Activated naive CD8-positive, alpha-beta T cell treated with anti-CD3 and anti-CD28 coated beads for 36 hours (primary cell): ENCODE results near the gene GOLGA1. TPM values are rescaled to one million over a fixed set of nuclear protein-coding genes. Genes with fewer than 3 reads are reported as not detected.
"Not testable (repeated sequence)": the region's sequence is repeated elsewhere in the genome, so short reads cannot be mapped to it uniquely, and the experiment has no call there.

Experiments used
- DNase-seq: peaks from one replicate; pipeline ENCODE4 v3.0.0; 2021
- H3K27ac Mint-ChIP-seq: one replicate; pipeline ENCODE4 v1.8.0; 2022; ENCODE audit warnings: mild to moderate bottlenecking, moderate library complexity, mixed read lengths
- H3K27me3 Mint-ChIP-seq: one replicate; pipeline ENCODE4 v1.8.0; 2022; ENCODE audit warnings: mild to moderate bottlenecking, mixed read lengths
- H3K36me3 Mint-ChIP-seq: one replicate; pipeline ENCODE4 v1.8.0; 2021; ENCODE audit warnings: mild to moderate bottlenecking, mixed read lengths
- H3K4me1 Mint-ChIP-seq: one replicate; pipeline ENCODE4 v1.8.0; 2021; ENCODE audit warnings: mixed read lengths
- H3K4me3 Mint-ChIP-seq: one replicate; pipeline ENCODE4 v1.8.0; 2022; ENCODE audit warnings: mild to moderate bottlenecking, moderate library complexity, mixed read lengths
- H3K9me3 Mint-ChIP-seq: one replicate; pipeline ENCODE4 v1.8.0; 2022; ENCODE audit warnings: mixed read lengths
- total RNA-seq, 2 experiments: library from RNA; stranded (reverse); gene quantifications; one replicate each; pipeline ENCODE4 v1.2.3, GENCODE V29; 2021

Gene GOLGA1
- total RNA-seq, 2 experiments from 2014 or later = 12.0 to 14.3 TPM

- not testable (repeated sequence) for DNase-seq, H3K27ac Mint-ChIP-seq, H3K4me1 Mint-ChIP-seq, H3K4me3 Mint-ChIP-seq, H3K9me3 Mint-ChIP-seq, H3K36me3 Mint-ChIP-seq
- peaks cover 23% of the 10 kb centered on the region for H3K27me3 Mint-ChIP-seq
These were observed 94.4 kb downstream of the GOLGA1 start for GRCh38 chr9:124846467-124846866.

GRCh38 chr9:124844291-124844690, 96.6 kb downstream of the GOLGA1 start:
- Mint-ChIP-seq H3K27ac (no peak overlapping the region), H3K4me3 (no peak overlapping the region), H3K27me3 (peaks cover 26% of the 10 kb centered on the region), H3K9me3 (no peaks in the 10 kb centered on the region), H3K4me1 (no peaks in the 10 kb centered on the region), H3K36me3 (no peaks in the 10 kb centered on the region)
- DNase-seq = no peak

- no peak overlapping the region for H3K4me3 Mint-ChIP-seq
- H3K4me1 Mint-ChIP-seq = no peaks in the 10 kb centered on the region
- H3K36me3 Mint-ChIP-seq = no peaks in the 10 kb centered on the region
- peaks cover 24% of the 10 kb centered on the region for H3K27me3 Mint-ChIP-seq
- no peaks in the 10 kb centered on the region for H3K9me3 Mint-ChIP-seq
- H3K27ac Mint-ChIP-seq = no peak overlapping the region
- no peak for DNase-seq
These were observed 97.3 kb downstream of the GOLGA1 start for GRCh38 chr9:124843456-124844034.

DNA sequence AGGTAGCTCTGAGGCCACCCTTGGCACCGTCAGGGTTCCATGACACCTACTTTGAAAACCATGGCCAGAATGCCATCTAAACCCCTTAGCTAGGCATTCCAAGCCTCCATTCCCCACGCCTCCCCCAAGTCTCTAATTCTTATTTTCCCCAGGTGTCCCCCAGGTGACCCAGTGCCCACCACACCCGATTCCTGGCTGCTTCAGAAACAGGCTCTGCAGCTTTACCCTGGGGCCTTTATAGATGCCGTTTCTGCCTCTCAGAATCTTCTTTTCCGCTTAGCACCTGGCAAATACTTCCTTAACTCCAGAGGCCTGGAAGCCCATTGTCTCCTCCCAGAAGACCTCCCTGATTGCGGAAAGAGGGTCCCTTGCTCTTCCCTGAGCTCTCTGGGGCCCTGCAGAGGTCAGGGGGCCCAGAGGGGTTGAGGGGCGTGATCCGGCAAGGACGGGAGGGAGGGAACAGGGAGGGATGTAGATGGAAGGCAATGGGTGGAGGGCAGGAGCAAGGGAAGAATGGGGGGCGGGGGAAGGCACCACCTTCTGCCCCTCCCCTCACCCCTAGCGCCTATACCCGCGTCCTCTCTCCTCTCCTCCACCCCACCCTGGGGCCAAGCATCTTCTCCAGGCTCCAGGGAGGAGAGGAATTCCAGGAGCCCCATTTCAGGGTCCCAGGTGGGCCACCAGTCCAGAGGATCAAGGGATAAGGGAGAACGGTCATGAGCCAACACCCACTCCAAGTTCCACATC, 99.6 kb downstream of the GOLGA1 start:
- Mint-ChIP-seq H3K9me3 (no peaks in the 10 kb centered on the region), H3K27ac (no peak overlapping the region), H3K4me3 (no peak overlapping the region), H3K36me3 (no peaks in the 10 kb centered on the region), H3K27me3 (peaks cover 33% of the 10 kb centered on the region), H3K4me1 (no peaks in the 10 kb centered on the region)
- no peak for DNase-seq

- Mint-ChIP-seq H3K4me1 (no peaks in the 10 kb centered on the region), H3K4me3 (no peak overlapping the region), H3K27me3 (peaks cover 39% of the 10 kb centered on the region), H3K9me3 (no peaks in the 10 kb centered on the region), H3K27ac (no peak overlapping the region), H3K36me3 (no peaks in the 10 kb centered on the region)
- no peak for DNase-seq
These were observed 100.5 kb downstream of the GOLGA1 start for GRCh38 chr9:124840300-124840833.

- Mint-ChIP-seq H3K4me3 (no peak overlapping the region), H3K36me3 (no peaks in the 10 kb centered on the region), H3K9me3 (no peaks in the 10 kb centered on the region), H3K4me1 (no peaks in the 10 kb centered on the region), H3K27me3 (peaks cover 40% of the 10 kb centered on the region), H3K27ac (no peak overlapping the region)
- no peak for DNase-seq
These were observed 101.1 kb downstream of the GOLGA1 start for GRCh38 chr9:124839612-124840299.

DNA sequence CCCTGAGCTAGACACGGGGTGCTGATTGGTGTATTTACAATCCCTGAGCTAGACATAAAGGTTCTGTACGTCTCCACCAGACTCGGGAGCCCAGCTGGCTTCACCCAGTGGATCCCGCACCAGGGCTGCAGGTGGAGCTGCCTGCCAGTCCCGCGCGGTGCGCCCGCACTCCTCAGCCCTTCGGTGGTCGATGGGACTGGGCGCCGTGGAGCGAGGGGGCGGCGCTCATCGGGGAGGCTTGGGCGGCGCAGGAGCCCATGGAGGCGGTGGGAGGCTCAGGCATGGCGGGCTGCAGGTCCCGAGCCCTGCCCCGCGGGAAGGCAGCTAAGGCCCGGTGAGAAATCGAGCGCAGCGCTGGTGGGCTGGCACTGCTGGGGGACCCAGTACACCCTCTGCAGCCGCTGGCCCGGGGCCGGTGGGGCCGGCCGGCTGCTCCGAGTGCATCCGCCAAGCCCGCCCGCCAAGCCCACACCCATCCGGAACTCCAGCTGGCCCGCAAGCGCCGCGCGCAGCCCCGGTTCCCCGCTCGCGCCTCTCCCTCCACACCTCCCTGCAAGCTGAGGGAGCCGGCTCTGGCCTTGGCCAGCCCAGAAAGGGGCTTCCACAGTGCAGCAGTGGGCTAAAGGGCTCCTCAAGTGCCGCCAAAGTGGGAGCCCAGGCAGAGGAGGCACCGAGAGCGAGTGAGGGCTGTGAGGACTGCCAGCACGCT, 102.2 kb downstream of the GOLGA1 start:
- not testable (repeated sequence) for DNase-seq, H3K9me3 Mint-ChIP-seq, H3K27ac Mint-ChIP-seq, H3K36me3 Mint-ChIP-seq, H3K4me1 Mint-ChIP-seq, H3K4me3 Mint-ChIP-seq
- H3K27me3 Mint-ChIP-seq = peaks cover 44% of the 10 kb centered on the region

DNA sequence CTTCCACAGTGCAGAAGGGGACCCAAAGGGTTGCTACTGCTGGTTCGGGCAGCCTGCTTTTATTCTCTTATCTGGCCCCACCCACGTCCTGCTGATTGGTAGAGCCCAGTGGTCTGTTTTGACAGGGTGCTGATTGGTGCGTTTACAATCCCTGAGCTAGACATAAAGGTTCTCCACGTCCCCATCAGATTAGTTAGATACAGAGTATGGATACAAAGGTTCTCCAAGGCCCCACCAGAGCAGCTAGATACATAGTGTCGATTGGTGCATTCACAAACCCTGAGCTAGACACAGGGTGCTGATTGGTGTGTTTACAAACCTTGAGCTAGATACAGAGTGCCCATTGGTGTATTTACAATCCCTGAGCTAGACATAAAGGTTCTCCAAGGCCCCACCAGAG, 102.8 kb downstream of the GOLGA1 start:
- H3K9me3 Mint-ChIP-seq, H3K4me1 Mint-ChIP-seq, H3K27ac Mint-ChIP-seq, H3K36me3 Mint-ChIP-seq, DNase-seq, H3K4me3 Mint-ChIP-seq: not testable (repeated sequence)
- H3K27me3 Mint-ChIP-seq = peaks cover 44% of the 10 kb centered on the region

DNA sequence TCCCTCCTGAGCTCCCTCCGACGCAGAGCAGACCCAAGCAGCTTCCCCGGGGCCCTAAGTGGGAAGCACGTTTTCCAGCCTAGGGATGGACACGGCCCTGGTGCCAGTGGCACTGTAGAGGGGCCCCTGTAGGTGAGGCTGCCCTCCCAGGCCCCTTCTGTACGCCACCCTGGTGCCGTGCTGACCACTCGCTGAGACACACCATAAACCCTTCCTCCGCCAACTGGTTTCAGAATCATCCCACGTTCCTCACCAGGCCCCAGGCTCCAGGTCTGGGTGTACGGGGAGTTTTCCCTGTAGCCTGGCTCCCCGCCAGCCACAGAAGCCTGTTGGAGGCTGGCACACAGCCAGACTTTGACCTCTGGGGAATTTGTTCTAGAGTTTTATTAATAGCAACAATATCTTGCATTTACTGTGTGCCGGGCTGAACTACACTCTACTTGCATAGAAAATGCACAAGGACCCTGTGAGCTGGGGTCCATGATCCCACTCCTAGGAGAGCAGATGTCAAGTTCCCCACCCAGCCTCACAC, 105.8 kb downstream of the GOLGA1 start:
- Mint-ChIP-seq H3K27ac (no peak overlapping the region), H3K4me1 (no peaks in the 10 kb centered on the region), H3K27me3 (peaks cover 40% of the 10 kb centered on the region), H3K36me3 (no peaks in the 10 kb centered on the region), H3K9me3 (no peaks in the 10 kb centered on the region), H3K4me3 (no peak overlapping the region)
- DNase-seq = no peak

DNA sequence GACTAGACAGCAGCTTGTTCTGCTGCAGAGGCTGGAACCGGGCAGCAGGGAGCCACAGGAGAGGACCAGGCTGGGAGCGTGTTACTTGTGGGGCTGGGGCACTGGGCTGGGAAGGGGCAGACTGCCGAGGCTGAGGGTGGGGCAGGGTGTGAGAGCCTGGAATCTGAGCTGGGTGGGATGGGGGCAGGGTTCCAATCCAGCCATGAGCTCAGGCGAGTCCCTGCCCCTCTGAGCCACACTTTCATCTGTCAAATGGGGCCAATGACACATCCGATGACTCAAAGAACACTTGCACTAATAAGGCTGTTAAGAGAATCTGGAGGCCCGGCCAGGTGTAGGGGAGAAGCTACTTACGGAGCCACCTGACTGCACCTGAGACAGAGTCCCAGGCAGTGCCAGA, 106.3 kb downstream of the GOLGA1 start:
- H3K4me3 Mint-ChIP-seq = no peak overlapping the region
- H3K4me1 Mint-ChIP-seq = no peaks in the 10 kb centered on the region
- no peaks in the 10 kb centered on the region for H3K9me3 Mint-ChIP-seq
- no peaks in the 10 kb centered on the region for H3K36me3 Mint-ChIP-seq
- no peak overlapping the region for H3K27ac Mint-ChIP-seq
- H3K27me3 Mint-ChIP-seq = peaks cover 38% of the 10 kb centered on the region
- DNase-seq = no peak

DNA sequence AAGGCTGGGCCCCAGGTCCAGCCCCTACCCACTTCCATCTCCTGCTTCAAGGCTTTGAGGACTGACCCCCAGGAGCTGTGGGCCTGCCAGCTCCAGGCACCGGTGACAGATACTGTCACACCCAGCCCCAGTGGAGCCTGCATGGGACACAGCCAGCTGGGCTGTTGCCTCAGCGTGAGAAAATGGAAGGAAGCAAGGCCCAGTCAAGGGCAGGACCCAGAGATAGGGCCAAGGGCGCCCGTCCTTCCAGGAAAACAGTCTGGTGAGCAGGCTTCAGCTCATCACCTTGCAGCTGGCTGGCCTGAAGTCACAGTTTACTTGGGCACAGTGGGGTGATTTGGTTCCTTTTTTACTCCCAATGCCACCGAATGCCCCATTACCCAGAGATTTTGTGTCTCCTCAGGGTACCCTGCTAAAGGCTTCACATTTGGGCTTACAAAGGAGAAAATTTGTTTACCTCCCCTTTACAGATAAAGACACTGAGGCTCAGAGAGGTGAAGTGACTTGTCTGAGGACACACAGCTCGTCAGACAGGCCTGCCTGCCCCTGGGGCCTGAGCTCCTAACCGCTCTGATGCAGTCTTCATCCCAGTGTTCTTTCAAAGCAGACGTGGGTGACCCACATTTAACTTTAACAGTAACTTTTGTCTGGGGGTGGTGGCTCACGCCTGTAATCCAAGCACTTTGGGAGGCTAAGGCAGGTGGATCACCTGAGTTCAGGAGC, 109.1 kb downstream of the GOLGA1 start:
- no peak for DNase-seq
- no peak overlapping the region for H3K27ac Mint-ChIP-seq
- H3K36me3 Mint-ChIP-seq = no peaks in the 10 kb centered on the region
- no peaks in the 10 kb centered on the region for H3K4me1 Mint-ChIP-seq
- no peaks in the 10 kb centered on the region for H3K9me3 Mint-ChIP-seq
- no peak overlapping the region for H3K4me3 Mint-ChIP-seq
- peaks cover 15% of the 10 kb centered on the region for H3K27me3 Mint-ChIP-seq

DNA sequence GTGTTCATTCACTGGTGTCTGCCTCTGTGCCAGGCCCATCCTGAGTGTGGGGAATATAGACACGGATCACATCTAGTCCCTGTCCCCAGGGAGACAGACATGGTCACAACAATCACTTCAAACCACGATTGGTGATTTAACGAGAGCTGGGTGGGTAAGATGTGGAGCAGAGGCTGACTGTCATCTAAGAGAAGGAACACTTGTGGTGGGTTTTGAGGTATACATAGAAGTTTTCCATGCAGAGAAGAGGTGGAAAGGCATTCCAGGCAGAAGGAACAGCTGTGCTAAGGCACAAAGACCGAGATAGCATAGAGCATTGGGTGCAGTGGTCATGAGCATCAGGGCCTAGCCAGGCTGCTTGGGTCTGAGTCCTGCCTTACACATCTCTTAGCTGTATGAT, 110.3 kb downstream of the GOLGA1 start:
- Mint-ChIP-seq H3K27me3 (peaks cover 7% of the 10 kb centered on the region), H3K9me3 (peaks cover 3% of the 10 kb centered on the region), H3K4me1 (no peaks in the 10 kb centered on the region), H3K36me3 (no peaks in the 10 kb centered on the region), H3K4me3 (no peak overlapping the region), H3K27ac (no peak overlapping the region)
- no peak for DNase-seq

DNA sequence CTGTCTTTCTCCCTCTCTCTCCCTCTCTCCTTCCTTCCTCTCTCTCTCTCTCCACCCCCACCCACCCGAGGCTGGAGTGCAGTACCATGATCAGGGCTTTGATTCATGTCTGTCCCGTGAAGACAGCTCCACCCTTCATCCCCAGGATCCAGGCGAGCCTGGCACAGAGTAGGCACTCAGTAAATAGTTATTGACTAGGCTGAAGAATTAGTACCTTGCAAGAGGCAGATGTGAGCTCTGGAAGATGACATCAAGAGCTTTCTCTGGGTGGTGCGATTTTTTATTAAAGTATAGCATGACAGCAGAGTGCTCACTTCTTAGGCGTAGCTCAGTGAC, 111.6 kb downstream of the GOLGA1 start:
- Mint-ChIP-seq H3K4me1 (no peaks in the 10 kb centered on the region), H3K4me3 (no peak overlapping the region), H3K27me3 (no peaks in the 10 kb centered on the region), H3K9me3 (peaks cover 3% of the 10 kb centered on the region), H3K36me3 (no peaks in the 10 kb centered on the region), H3K27ac (no peak overlapping the region)
- no peak for DNase-seq

GRCh38 chr9:124828489-124829333, 112.2 kb downstream of the GOLGA1 start:
- peaks cover 3% of the 10 kb centered on the region for H3K9me3 Mint-ChIP-seq
- no peak for DNase-seq
- no peaks in the 10 kb centered on the region for H3K4me1 Mint-ChIP-seq
- no peaks in the 10 kb centered on the region for H3K36me3 Mint-ChIP-seq
- no peaks in the 10 kb centered on the region for H3K27me3 Mint-ChIP-seq
- no peak overlapping the region for H3K4me3 Mint-ChIP-seq
- H3K27ac Mint-ChIP-seq = no peak overlapping the region
